Measurements from ENCODE around the gene MRTFA. TPM values are rescaled to one million over a fixed set of nuclear protein-coding genes. Genes with fewer than 3 reads are reported as not detected.

The MRTFA gene
- total RNA-seq, 1 donor from 2014 or later: 11.3 TPM

DNA sequence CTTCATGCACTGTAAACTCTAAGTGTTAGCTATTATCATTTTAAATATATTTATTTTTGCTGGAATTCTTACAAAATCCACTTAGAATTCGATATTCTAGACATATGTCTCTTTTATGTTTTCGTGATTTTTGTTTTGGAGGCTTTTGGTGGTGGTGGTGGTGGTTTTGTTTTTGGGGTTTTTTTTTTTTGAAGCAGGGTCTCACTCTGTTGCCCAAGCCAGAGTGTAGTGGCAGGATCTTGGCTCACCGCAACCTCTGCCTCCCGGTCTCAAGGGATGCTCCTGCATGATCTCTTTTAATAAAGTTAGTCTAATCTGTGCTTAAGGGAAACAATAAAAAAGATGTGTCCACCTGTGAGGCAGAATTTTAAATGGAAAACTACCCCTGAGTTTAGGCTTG lies 117.7 kb downstream of the MRTFA start:
- Histone ChIP-seq H3K27ac (no peak overlapping the region), H2AFZ (replicated peaks) (no peak overlapping the region), H3K79me2 (ENCODE audit: low read depth) (peaks cover 10% of the 10 kb centered on the region), H3K27me3 (no peaks in the 10 kb centered on the region), H3K4me3 (no peak overlapping the region), H4K20me1 (ENCODE audit: low read depth) (no peaks in the 10 kb centered on the region), H3K4me2 (no peak overlapping the region), H3K4me1 (no peaks in the 10 kb centered on the region), H3F3A (ENCODE audit: low read depth) (no peaks in the 10 kb centered on the region), H3K9ac (no peak overlapping the region), H3K36me3 (no peaks in the 10 kb centered on the region), H3K9me3 (ENCODE audit: low read depth) (no peaks in the 10 kb centered on the region)
- H3K4me3 Mint-ChIP-seq: no peak overlapping the region
- H3K9me3 Mint-ChIP-seq: peaks cover 9% of the 10 kb centered on the region
- H3K36me3 Mint-ChIP-seq: peaks cover 30% of the 10 kb centered on the region
- TF ChIP-seq EZH2phosphoT487 (IDR thresholded peaks at IDR 0.05) (no peak), EZH2 (IDR thresholded peaks at IDR 0.05) (no peak)
- TF ChIP-seq, protein P1, sequence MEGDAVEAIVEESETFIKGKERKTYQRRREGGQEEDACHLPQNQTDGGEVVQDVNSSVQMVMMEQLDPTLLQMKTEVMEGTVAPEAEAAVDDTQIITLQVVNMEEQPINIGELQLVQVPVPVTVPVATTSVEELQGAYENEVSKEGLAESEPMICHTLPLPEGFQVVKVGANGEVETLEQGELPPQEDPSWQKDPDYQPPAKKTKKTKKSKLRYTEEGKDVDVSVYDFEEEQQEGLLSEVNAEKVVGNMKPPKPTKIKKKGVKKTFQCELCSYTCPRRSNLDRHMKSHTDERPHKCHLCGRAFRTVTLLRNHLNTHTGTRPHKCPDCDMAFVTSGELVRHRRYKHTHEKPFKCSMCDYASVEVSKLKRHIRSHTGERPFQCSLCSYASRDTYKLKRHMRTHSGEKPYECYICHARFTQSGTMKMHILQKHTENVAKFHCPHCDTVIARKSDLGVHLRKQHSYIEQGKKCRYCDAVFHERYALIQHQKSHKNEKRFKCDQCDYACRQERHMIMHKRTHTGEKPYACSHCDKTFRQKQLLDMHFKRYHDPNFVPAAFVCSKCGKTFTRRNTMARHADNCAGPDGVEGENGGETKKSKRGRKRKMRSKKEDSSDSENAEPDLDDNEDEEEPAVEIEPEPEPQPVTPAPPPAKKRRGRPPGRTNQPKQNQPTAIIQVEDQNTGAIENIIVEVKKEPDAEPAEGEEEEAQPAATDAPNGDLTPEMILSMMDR (IDR thresholded peaks at IDR 0.05): no peak
- H3K27ac Mint-ChIP-seq: peak overlapping the region; percentile 60
- no peaks in the 10 kb centered on the region for H3K27me3 Mint-ChIP-seq (ENCODE audit: insufficient read depth, low read depth)
- H3K4me1 Mint-ChIP-seq: no peaks in the 10 kb centered on the region
- DNase-seq (ENCODE audit: low spot score): no peak

DNA sequence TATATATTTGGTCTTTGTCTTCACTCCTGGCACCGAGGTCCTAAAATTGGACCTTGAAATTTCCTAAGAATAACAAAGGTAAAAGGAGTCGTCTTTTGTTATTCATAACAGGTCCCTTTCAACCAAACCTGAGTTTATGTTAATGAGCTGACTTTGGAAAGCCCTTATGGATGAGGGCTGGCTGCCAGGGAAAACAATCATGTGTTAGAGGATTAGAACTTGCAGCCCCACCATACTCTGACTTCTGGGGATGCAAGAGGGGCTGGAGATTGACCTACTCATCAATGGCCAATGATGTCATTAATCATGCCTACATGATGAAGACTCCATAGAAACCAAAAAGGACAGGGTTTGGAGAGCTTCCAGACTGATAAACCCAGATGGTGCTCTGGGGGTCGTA lies 118.9 kb downstream of the MRTFA start:
- Mint-ChIP-seq H3K27me3 (ENCODE audit: insufficient read depth, low read depth) (no peaks in the 10 kb centered on the region), H3K36me3 (peaks cover 25% of the 10 kb centered on the region), H3K4me1 (no peaks in the 10 kb centered on the region), H3K9me3 (peaks cover 9% of the 10 kb centered on the region), H3K4me3 (no peak overlapping the region), H3K27ac (no peak overlapping the region)
- Histone ChIP-seq H3K4me2 (no peak overlapping the region), H3K4me1 (no peaks in the 10 kb centered on the region), H3K36me3 (no peaks in the 10 kb centered on the region), H4K20me1 (ENCODE audit: low read depth) (no peaks in the 10 kb centered on the region), H2AFZ (replicated peaks) (no peak overlapping the region), H3K27me3 (no peaks in the 10 kb centered on the region), H3K79me2 (ENCODE audit: low read depth) (peaks cover under 1% of the 10 kb centered on the region), H3K27ac (no peak overlapping the region), H3K9me3 (ENCODE audit: low read depth) (no peaks in the 10 kb centered on the region), H3K9ac (no peak overlapping the region), H3K4me3 (no peak overlapping the region), H3F3A (ENCODE audit: low read depth) (no peaks in the 10 kb centered on the region)
- TF ChIP-seq EZH2phosphoT487 (IDR thresholded peaks at IDR 0.05): no peak
- TF ChIP-seq, protein P1 (IDR thresholded peaks at IDR 0.05): no peak
- no peak for TF ChIP-seq EZH2 (IDR thresholded peaks at IDR 0.05)
- no peak for DNase-seq (ENCODE audit: low spot score)

DNA sequence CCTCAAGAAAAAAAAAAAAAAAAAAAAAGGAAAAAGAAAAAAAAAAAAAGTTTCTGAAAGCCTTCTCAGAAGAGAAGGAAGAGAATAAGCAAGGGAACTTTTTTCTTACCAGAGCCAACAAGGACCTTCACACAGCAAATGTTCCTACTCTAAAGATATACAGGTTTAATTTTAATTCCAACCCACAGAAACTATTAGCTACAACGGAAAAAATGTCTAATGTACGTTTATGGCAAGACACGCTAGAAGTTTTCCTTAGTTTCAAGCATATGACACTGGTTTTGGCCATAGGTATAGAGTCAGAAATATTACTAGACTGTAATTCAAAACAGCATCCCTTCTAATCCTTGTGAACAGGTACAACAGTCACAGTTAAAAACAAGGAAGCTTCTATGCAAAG lies 120.1 kb downstream of the MRTFA start:
- H3K4me1 Mint-ChIP-seq: peaks cover 3% of the 10 kb centered on the region
- Histone ChIP-seq H3K9me3 (ENCODE audit: low read depth) (no peaks in the 10 kb centered on the region), H3K36me3 (no peaks in the 10 kb centered on the region), H3K79me2 (ENCODE audit: low read depth) (no peaks in the 10 kb centered on the region), H2AFZ (replicated peaks) (no peak overlapping the region), H3F3A (ENCODE audit: low read depth) (no peaks in the 10 kb centered on the region), H3K4me2 (no peak overlapping the region), H3K27ac (no peak overlapping the region), H3K9ac (no peak overlapping the region), H3K4me1 (no peaks in the 10 kb centered on the region), H3K27me3 (no peaks in the 10 kb centered on the region), H3K4me3 (no peak overlapping the region), H4K20me1 (ENCODE audit: low read depth) (no peaks in the 10 kb centered on the region)
- H3K9me3 Mint-ChIP-seq: peaks cover 9% of the 10 kb centered on the region
- H3K27ac Mint-ChIP-seq: no peak overlapping the region
- no peaks in the 10 kb centered on the region for H3K27me3 Mint-ChIP-seq (ENCODE audit: insufficient read depth, low read depth)
- DNase-seq (ENCODE audit: low spot score): no peak
- H3K4me3 Mint-ChIP-seq: no peak overlapping the region
- TF ChIP-seq, protein P1 (IDR thresholded peaks at IDR 0.05): no peak
- TF ChIP-seq EZH2phosphoT487 (IDR thresholded peaks at IDR 0.05) (no peak), EZH2 (IDR thresholded peaks at IDR 0.05) (no peak)
- peaks cover 19% of the 10 kb centered on the region for H3K36me3 Mint-ChIP-seq
